AG04449 (cell line): Measurements from ENCODE around the gene CDH5.

ENCODE experiments used
- CTCF ChIA-PET: fragments of 350-600 bp; formaldehyde crosslinking; extraction: SDS; loops from one replicate; lab custom pipeline; 2021; ENCODE audit warnings: antibody characterized with exemption; lab: Yijun Ruan, JAX
- POLR2A ChIA-PET: fragments of 400-600, 350-600 bp; formaldehyde crosslinking; extraction: SDS; loops from one replicate; lab custom pipeline; 2020; ENCODE audit warnings: antibody characterized with exemption, inconsistent platforms; lab: Yijun Ruan, JAX
- DNase-seq: peaks from one replicate; pipeline ENCODE4 v3.0.0-alpha.2; 2010; ENCODE audit warnings: low read depth, low spot score
- H3K4me3 ChIP-seq: 2 replicates; pipeline ENCODE4 v1.5.1; 2011; ENCODE audit warnings: low read depth, mild to moderate bottlenecking, control low read depth, low read length
- TF ChIP-seq, protein P1 (sequence below): IDR thresholded peaks from one replicate; pipeline ENCODE4 v1.5.1; 2011; ENCODE audit warnings: mild to moderate bottlenecking, moderate library complexity, low read length, control low read depth, inconsistent platforms; ENCODE audit not compliant: insufficient read depth; ENCODE audit errors: missing control alignments

The CDH5 gene

GRCh38 chr16:66370786-66371684 lies 4.5 kb downstream of the CDH5 start:
- ChIA-PET CTCF (interaction anchor here (1.0 to 8.5 kb wide), 3 partner anchors 15 to 145 kb away, joined by 3 to 134 read pairs (median 3); no protein-coding TSS in a partner anchor), POLR2A (no interaction called here)
- TF ChIP-seq, protein P1, sequence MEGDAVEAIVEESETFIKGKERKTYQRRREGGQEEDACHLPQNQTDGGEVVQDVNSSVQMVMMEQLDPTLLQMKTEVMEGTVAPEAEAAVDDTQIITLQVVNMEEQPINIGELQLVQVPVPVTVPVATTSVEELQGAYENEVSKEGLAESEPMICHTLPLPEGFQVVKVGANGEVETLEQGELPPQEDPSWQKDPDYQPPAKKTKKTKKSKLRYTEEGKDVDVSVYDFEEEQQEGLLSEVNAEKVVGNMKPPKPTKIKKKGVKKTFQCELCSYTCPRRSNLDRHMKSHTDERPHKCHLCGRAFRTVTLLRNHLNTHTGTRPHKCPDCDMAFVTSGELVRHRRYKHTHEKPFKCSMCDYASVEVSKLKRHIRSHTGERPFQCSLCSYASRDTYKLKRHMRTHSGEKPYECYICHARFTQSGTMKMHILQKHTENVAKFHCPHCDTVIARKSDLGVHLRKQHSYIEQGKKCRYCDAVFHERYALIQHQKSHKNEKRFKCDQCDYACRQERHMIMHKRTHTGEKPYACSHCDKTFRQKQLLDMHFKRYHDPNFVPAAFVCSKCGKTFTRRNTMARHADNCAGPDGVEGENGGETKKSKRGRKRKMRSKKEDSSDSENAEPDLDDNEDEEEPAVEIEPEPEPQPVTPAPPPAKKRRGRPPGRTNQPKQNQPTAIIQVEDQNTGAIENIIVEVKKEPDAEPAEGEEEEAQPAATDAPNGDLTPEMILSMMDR, result no peak
- no peak overlapping the region for H3K4me3 ChIP-seq
- DNase-seq, result no peak

DNA sequence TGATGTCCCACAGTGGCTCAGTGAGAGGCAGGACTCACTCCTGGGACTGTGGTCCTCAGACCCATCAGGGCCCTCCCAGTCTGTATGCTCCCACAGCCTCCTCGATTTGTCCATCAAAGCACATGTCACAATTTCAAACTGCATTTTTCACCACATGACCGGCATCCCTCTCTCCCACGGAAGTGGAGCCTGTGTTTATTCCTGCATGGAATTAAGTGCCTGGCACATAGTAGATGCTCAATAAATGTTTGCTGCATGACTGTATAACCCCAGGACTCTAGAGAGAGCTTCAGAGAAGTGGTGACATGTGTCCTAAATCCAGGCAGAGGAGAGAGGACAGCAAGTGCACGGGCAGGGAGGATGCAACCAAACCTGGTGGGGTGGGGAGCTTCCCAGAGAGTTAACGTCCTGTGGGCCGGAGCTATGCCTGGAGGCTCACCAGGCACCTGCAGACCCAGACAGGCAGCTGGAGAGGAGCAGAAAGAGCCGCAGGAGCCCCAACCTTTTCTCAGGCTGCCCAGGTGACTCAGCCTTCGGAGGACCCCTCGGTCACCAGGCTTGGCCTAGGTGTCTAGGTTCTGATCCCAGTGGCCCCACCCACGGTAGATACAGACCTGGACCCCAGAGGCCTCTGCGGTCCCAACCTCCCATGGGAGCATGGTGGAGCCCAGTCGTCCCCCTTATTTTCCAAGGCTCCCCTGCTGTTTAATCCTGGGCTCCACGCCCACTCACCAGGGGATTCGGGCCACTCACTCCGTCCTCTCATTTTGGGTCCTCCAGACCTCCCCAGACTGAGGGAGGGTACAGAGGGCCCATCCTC lies 5.8 kb downstream of the CDH5 start:
- TF ChIP-seq, protein P1, result no peak
- no peak for DNase-seq
- ChIA-PET POLR2A (no interaction called here), CTCF (interaction anchor here (8.5 kb wide), 1 partner anchor 16 kb away, joined by 134 read pairs; no protein-coding TSS in a partner anchor)
- H3K4me3 ChIP-seq, result no peak overlapping the region

- CTCF ChIA-PET, result interaction anchor here (8.5 kb wide), 1 partner anchor 16 kb away, joined by 134 read pairs; no protein-coding TSS in a partner anchor
- no peak for DNase-seq
- TF ChIP-seq, protein P1, result no peak
- no peak overlapping the region for H3K4me3 ChIP-seq
- POLR2A ChIA-PET, result no interaction called here
These were observed 6.3 kb downstream of the CDH5 start for GRCh38 chr16:66372898-66373155.

GRCh38 chr16:66373667-66374066 lies 7.2 kb downstream of the CDH5 start:
- H3K4me3 ChIP-seq, result no peak overlapping the region
- no peak for DNase-seq
- CTCF ChIA-PET, result interaction anchor here (1.0 kb wide), 1 partner anchor 16 kb away, joined by 6 read pairs; no protein-coding TSS in a partner anchor
- TF ChIP-seq, protein P1, result no peak
- POLR2A ChIA-PET, result no interaction called here

DNA sequence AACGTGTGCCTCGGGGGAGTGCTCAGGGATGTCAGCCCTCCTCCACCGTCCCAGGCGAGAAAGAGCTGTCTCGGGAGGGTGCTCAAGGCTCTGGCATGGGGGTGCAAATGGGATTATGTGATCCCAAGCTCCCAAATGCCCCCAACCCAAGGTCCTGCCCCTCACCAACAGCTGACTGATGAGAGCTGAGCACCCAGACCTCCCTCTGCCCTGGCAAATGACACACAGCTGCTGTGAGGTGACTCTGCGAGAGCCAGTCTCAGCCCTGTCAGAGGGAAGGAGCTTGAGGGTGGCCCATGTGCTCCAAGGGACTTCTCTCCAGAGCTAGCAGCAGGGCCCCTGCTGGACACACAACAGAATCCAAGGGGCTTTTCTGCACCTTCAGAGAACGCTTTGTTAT lies 7.7 kb downstream of the CDH5 start:
- no peak overlapping the region for H3K4me3 ChIP-seq
- TF ChIP-seq, protein P1, result no peak
- ChIA-PET CTCF (interaction anchor here (1.0 kb wide), 1 partner anchor 16 kb away, joined by 6 read pairs; no protein-coding TSS in a partner anchor), POLR2A (no interaction called here)
- DNase-seq, result no peak

DNA sequence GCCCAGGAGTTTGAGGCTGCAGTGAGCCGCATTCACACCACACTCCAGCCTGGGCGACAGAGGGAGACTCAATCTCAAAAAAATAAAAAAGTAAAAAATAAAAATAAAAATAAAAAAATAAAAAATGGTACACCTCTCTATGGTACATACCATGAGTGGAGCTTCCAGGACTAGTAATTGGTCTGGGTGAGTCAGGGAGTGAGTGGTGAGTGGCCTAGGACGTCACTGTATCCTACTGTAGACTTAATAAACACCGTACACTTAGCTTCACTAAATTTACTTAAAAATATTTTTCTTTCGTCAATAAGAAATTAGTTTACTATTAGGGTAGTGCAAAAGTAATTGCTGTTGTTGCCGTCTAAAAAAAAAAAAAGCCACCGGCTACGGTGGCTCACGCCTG lies 9.0 kb downstream of the CDH5 start:
- ChIA-PET POLR2A (no interaction called here), CTCF (interaction anchor here (1.3 to 2.0 kb wide), 2 partner anchors 10 to 18 kb away, joined by 4 to 11 read pairs; no protein-coding TSS in a partner anchor)
- H3K4me3 ChIP-seq, result no peak overlapping the region
- TF ChIP-seq, protein P1, result no peak
- no peak for DNase-seq
